H1 (cell line): ENCODE measurements around the gene GEN1. TPM values are rescaled to one million over a fixed set of nuclear protein-coding genes. Genes with fewer than 3 reads are reported as not detected.

Source experiments
- CTCF ChIA-PET: fragments of 300-600 bp; sonication (Branson Sonifier 250); formaldehyde crosslinking; loops from one replicate; lab custom pipeline; 2021; ENCODE audit not compliant: partially characterized antibody; lab: Charles Lee
- POLR2A ChIA-PET: fragments of 300-600 bp; sonication (Branson Sonifier 250); formaldehyde crosslinking; loops from one replicate; lab custom pipeline; 2021; ENCODE audit warnings: inconsistent platforms; ENCODE audit not compliant: partially characterized antibody; lab: Charles Lee
- DNase-seq, 2 experiments: peaks; one replicate each; pipeline versions ENCODE4 v3.0.0 to v3.0.0-alpha.2; 2010 to 2022; ENCODE audit warnings: low spot score in 2 of 2, low read depth in 1 of 2, mixed read lengths in 1 of 2
- FAIRE-seq: peaks from 2 replicates; lab custom pipeline; 2011; peaks lifted over from hg19 to GRCh38; lab: Jason Lieb, UNC
- H2AFZ ChIP-seq: 2 replicates; pipeline ENCODE4 v1.8.1; 2012; ENCODE audit warnings: low read length, inconsistent platforms
- H2AK5ac ChIP-seq: 2 replicates; pipeline ENCODE4 v1.6.1; 2013; ENCODE audit warnings: low read depth, low read length
- H2BK120ac ChIP-seq: replicated peaks from 2 replicates; pipeline ENCODE3; 2013; ENCODE audit warnings: low read depth, low read length, inconsistent platforms
- H2BK12ac ChIP-seq: 2 replicates; pipeline ENCODE4 v1.6.1; 2013; ENCODE audit warnings: low read depth, low read length
- H2BK15ac ChIP-seq: 2 replicates; pipeline ENCODE4 v1.6.1; 2013; ENCODE audit warnings: low read length
- H2BK20ac ChIP-seq: 2 replicates; pipeline ENCODE4 v1.6.1; 2013; ENCODE audit warnings: low read length
- H2BK5ac ChIP-seq: 2 replicates; pipeline ENCODE4 v1.6.1; 2013; ENCODE audit warnings: low read depth, low read length
- H3K14ac ChIP-seq: 2 replicates; pipeline ENCODE4 v1.6.1; 2013; ENCODE audit warnings: inconsistent platforms; ENCODE audit not compliant: insufficient read length
- H3K18ac ChIP-seq: 2 replicates; pipeline ENCODE4 v1.6.1; 2013; ENCODE audit warnings: low read length; ENCODE audit errors: extremely low read depth
- H3K23ac ChIP-seq: 2 replicates; pipeline ENCODE4 v1.6.1; 2013; ENCODE audit warnings: inconsistent platforms; ENCODE audit not compliant: insufficient read length
- H3K23me2 ChIP-seq: 2 replicates; pipeline ENCODE4 v1.6.1; 2013; ENCODE audit warnings: low read depth, low read length
- H3K27ac ChIP-seq: 2 replicates; pipeline ENCODE4 v1.6.1; 2011; ENCODE audit warnings: low read depth, low read length, inconsistent platforms
- H3K27me3 ChIP-seq, 4 experiments: replicated peaks in 1 of 4; 1 replicate in 1 of 4; 2 replicates in 3 of 4; pipeline versions ENCODE4 v1.6.1 to v1.8.1; 2011 to 2013; ENCODE audit warnings: low read length in 3 of 4, mild to moderate bottlenecking in 3 of 4, inconsistent platforms in 2 of 4, mixed read lengths in 2 of 4, moderate library complexity in 1 of 4; ENCODE audit not compliant: control insufficient read depth in 3 of 4, insufficient read depth in 3 of 4; ENCODE audit errors: extremely low read depth in 1 of 4
- H3K36me3 ChIP-seq, 4 experiments: 2 replicates each; pipeline versions ENCODE4 v1.6.1 to v1.8.1; 2011 to 2013; ENCODE audit warnings: mild to moderate bottlenecking in 4 of 4, low read length in 3 of 4, moderate library complexity in 2 of 4, control low read depth in 1 of 4, inconsistent platforms in 1 of 4; ENCODE audit not compliant: insufficient read depth in 4 of 4, control insufficient read depth in 2 of 4
- H3K4ac ChIP-seq: replicated peaks from 2 replicates; pipeline ENCODE3; 2013; ENCODE audit warnings: low read length, low read depth, mixed read lengths, inconsistent platforms; ENCODE audit not compliant: insufficient read length
- H3K4me1 ChIP-seq, 4 experiments: replicated peaks in 1 of 4; 1 replicate in 1 of 4; 2 replicates in 3 of 4; pipeline versions ENCODE4 v1.6.1 to v1.8.1; 2011 to 2013; ENCODE audit warnings: low read length in 3 of 4, inconsistent platforms in 2 of 4, mixed read lengths in 1 of 4; ENCODE audit not compliant: insufficient read depth in 4 of 4, control insufficient read depth in 3 of 4
- H3K4me2 ChIP-seq, 2 experiments: 2 replicates each; pipeline versions ENCODE4 v1.6.1 to v1.8.1; 2011 to 2013; ENCODE audit warnings: low read depth in 2 of 2, low read length in 2 of 2, control low read depth in 1 of 2, inconsistent platforms in 1 of 2, mild to moderate bottlenecking in 1 of 2; ENCODE audit not compliant: insufficient read depth in 1 of 2
- H3K4me3 ChIP-seq, 4 experiments: fragments of 200-600, 300-600 bp in 1 of 4; sonication (generic), shearing (Covaris generic), sonication (Bioruptor Twin) in 1 of 4; 2 replicates each; pipeline versions ENCODE4 v1.5.1 to v1.8.1; 2011 to 2016; ENCODE audit warnings: low read length in 4 of 4, low read depth in 3 of 4, control low read depth in 2 of 4, inconsistent platforms in 2 of 4, mild to moderate bottlenecking in 2 of 4, mixed read lengths in 1 of 4, moderate library complexity in 1 of 4; ENCODE audit not compliant: insufficient read depth in 2 of 4; ENCODE audit errors: extremely low read depth in 1 of 4
- H3K56ac ChIP-seq: replicated peaks from 2 replicates; pipeline ENCODE3; 2013; ENCODE audit warnings: low read depth, mild to moderate bottlenecking, mixed read lengths, low read length, inconsistent platforms; ENCODE audit not compliant: insufficient read length
- H3K79me1 ChIP-seq: 2 replicates; pipeline ENCODE4 v1.6.1; 2013; ENCODE audit warnings: low read depth, low read length, control low read depth
- H3K79me2 ChIP-seq, 2 experiments: 2 replicates each; pipeline versions ENCODE4 v1.6.1 to v1.8.1; 2012 to 2013; ENCODE audit warnings: low read length in 2 of 2, mild to moderate bottlenecking in 2 of 2, inconsistent platforms in 1 of 2; ENCODE audit not compliant: insufficient read depth in 2 of 2, control insufficient read depth in 1 of 2
- H3K9ac ChIP-seq, 4 experiments: replicated peaks in 1 of 4; 1 replicate in 1 of 4; 2 replicates in 3 of 4; pipeline versions ENCODE4 v1.6.1 to v1.8.1; 2011 to 2013; ENCODE audit warnings: low read depth in 3 of 4, low read length in 3 of 4, control low read depth in 2 of 4, mild to moderate bottlenecking in 2 of 4, moderate library complexity in 2 of 4, inconsistent platforms in 1 of 4; ENCODE audit errors: extremely low read depth in 1 of 4
- H3K9me3 ChIP-seq, 2 experiments: 2 replicates each; pipeline versions ENCODE4 v1.6.1 to v1.8.1; 2012 to 2013; ENCODE audit warnings: mild to moderate bottlenecking in 2 of 2, moderate library complexity in 2 of 2, control low read depth in 1 of 2, inconsistent platforms in 1 of 2, low read depth in 1 of 2, low read length in 1 of 2, mixed read lengths in 1 of 2; ENCODE audit not compliant: insufficient read depth in 2 of 2
- H4K20me1 ChIP-seq, 2 experiments: replicated peaks in 1 of 2; 2 replicates each; pipeline versions ENCODE3 to v1.8.1; 2011 to 2013; ENCODE audit warnings: inconsistent platforms in 2 of 2, low read length in 2 of 2, mild to moderate bottlenecking in 1 of 2; ENCODE audit not compliant: insufficient read depth in 2 of 2, control insufficient read depth in 1 of 2
- H4K5ac ChIP-seq: 2 replicates; pipeline ENCODE4 v1.6.1; 2013; ENCODE audit warnings: low read length, low read depth, mixed read lengths, inconsistent platforms; ENCODE audit not compliant: insufficient read length
- H4K8ac ChIP-seq: 2 replicates; pipeline ENCODE4 v1.8.0; 2013; ENCODE audit warnings: mild to moderate bottlenecking, moderate library complexity, low read length, inconsistent platforms; ENCODE audit not compliant: insufficient read depth; ENCODE audit errors: extremely low read depth
- H4K91ac ChIP-seq: replicated peaks from 2 replicates; pipeline ENCODE3; 2013; ENCODE audit warnings: low read length, mixed read lengths, inconsistent platforms; ENCODE audit not compliant: insufficient read length
- BCL11A ChIP-seq, 2 experiments: IDR thresholded peaks; one replicate each; pipeline ENCODE4 v1.6.1; 2011; ENCODE audit warnings: low read depth in 2 of 2, low read length in 2 of 2, mild to moderate bottlenecking in 2 of 2
- CBX8 ChIP-seq: fragments of 300-800, 300-1000 bp; sonication (generic); IDR thresholded peaks from 2 replicates; pipeline ENCODE4 v1.7.1; 2016; ENCODE audit warnings: low read depth, low read length, borderline replicate concordance
- CHD1 ChIP-seq: IDR thresholded peaks from 2 replicates; pipeline ENCODE4 v1.6.1; 2012; ENCODE audit warnings: low read depth, low read length, improper control_type of control experiment
- CREB1 ChIP-seq: IDR thresholded peaks from 2 replicates; pipeline ENCODE4 v1.6.1; 2012; ENCODE audit warnings: inconsistent platforms
- CTBP2 ChIP-seq: IDR thresholded peaks from 2 replicates; pipeline ENCODE4 v1.7.0; 2011; ENCODE audit warnings: borderline replicate concordance, mild to moderate bottlenecking, moderate library complexity, mixed read lengths, low read length; ENCODE audit not compliant: insufficient read depth, insufficient read length
- GTF2F1 ChIP-seq: IDR thresholded peaks from 2 replicates; pipeline ENCODE4 v1.6.1; 2012; ENCODE audit warnings: low read depth, low read length, improper control_type of control experiment, borderline replicate concordance
- HDAC6 ChIP-seq: IDR thresholded peaks from one replicate; pipeline ENCODE4 v1.7.1; 2012; ENCODE audit warnings: low read depth, mild to moderate bottlenecking, inconsistent platforms, low read length, moderate library complexity
- PHF8 ChIP-seq: fragments of 200-600 bp; sonication (generic); conservative IDR thresholded peaks from 2 replicates; pipeline ENCODE4 v1.7.1; 2012; ENCODE audit warnings: low read depth, mild to moderate bottlenecking, inconsistent platforms, low read length, moderate library complexity
- RFX5 ChIP-seq: IDR thresholded peaks from 2 replicates; pipeline ENCODE4 v1.6.1; 2011; ENCODE audit warnings: low read depth, low read length, improper control_type of control experiment, borderline replicate concordance
- RXRA ChIP-seq: IDR thresholded peaks from 2 replicates; pipeline ENCODE4 v1.6.1; 2011; ENCODE audit warnings: low read depth, mild to moderate bottlenecking, low read length, moderate library complexity; ENCODE audit not compliant: insufficient read depth
- SP1 ChIP-seq: IDR thresholded peaks from 2 replicates; pipeline ENCODE4 v1.6.1; 2011; ENCODE audit warnings: low read depth, low read length
- SP4 ChIP-seq: IDR thresholded peaks from 2 replicates; pipeline ENCODE4 v1.6.1; 2012; ENCODE audit warnings: low read length, inconsistent platforms
- SUZ12 ChIP-seq: fragments of 200-600 bp; sonication (generic); IDR thresholded peaks from 2 replicates; pipeline ENCODE4 v1.6.1; 2012; ENCODE audit warnings: mild to moderate bottlenecking, inconsistent platforms, low read length, moderate library complexity, mixed read lengths
- TCF12 ChIP-seq: IDR thresholded peaks from 2 replicates; pipeline ENCODE4 v1.6.1; 2011; ENCODE audit warnings: low read depth, mild to moderate bottlenecking, low read length
- WGBS, 2 experiments: shearing (Covaris generic) in 1 of 2; methylation state at CpG; one replicate each; pipeline versions ENCODE4 v1.1.6 to v1.1.7; 2013 to 2015; ENCODE audit warnings: low lambda C conversion rate in 2 of 2, mixed read lengths in 2 of 2, inconsistent platforms in 1 of 2, low coverage in 1 of 2, missing lambda C conversion rate in 1 of 2; ENCODE audit not compliant: insufficient replicate concordance in 2 of 2, insufficient coverage in 1 of 2, insufficient read length in 1 of 2; ENCODE audit errors: extremely low coverage in 1 of 2, missing lambda C conversion rate in 1 of 2; 5-methylcytosine and 5-hydroxymethylcytosine counted together
- polyA plus RNA-seq, 7 experiments: library from polyadenylated mRNA; depleted of rRNA in 3 of 7; stranded (reverse) in 5 of 7; unstranded in 2 of 7; fragments of >200 nt in 5 of 7; fragments of 200-250 nt in 2 of 7; gene quantifications; 1 replicate in 5 of 7; 2 replicates in 1 of 7; 4 replicates in 1 of 7; pipeline versions ENCODE4 v1.2.1 to v1.2.3, GENCODE V29; 2011 to 2013; ENCODE audit warnings: missing spikeins in 2 of 7, mixed read lengths in 2 of 7
- total RNA-seq: library from RNA; stranded (reverse); fragmentation: NEBNext Ultra II Directional; extraction: Animal tissue kit (Norgen Biotek cat#: 25700); gene quantifications from 2 replicates; pipeline ENCODE4 v1.2.1, GENCODE V29; 2021
- TF ChIP-seq, protein P1 (sequence below): IDR thresholded peaks from 2 replicates; pipeline ENCODE4 v1.6.1; 2012; ENCODE audit warnings: inconsistent platforms

GEN1 gene
- total and polyA plus RNA-seq, 2 of the 8 experiments (the other 6 are each of a cell fraction or from before 2014, with no cell fraction given): 6.9 to 19.2 TPM

DNA sequence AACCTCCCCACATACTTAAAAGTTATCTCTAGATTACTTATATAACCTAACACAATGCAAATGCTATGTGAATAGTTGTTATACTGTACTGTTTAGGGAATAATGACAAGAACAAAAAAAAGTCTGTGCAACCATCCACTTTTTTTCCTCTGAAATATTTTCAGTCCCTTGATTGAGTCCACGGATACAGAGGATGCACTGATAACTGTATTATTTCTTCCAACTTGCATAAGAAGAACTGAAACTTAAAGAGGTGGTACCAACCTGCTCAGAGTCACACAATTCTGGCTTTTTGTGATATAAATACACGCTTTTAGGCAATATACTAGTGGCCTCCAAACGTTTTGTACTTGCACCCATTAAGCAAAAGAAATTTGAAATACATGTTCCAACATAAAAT, 1.7 kb upstream of the GEN1 start:
- peak overlapping the region in 3 of 4 experiments; percentile 86 to 99 (median 95); a peak in 3 of 8 replicates for H3K4me3 ChIP-seq
- peaks cover 3% of the 10 kb centered on the region; the same call in 1 of the 2 replicates for H3K23me2 ChIP-seq
- H4K91ac ChIP-seq: no peak overlapping the region
- CTCF ChIA-PET: interaction anchor here (1.4 kb wide), 1 partner anchor 33 kb away, joined by 6 read pairs; no protein-coding TSS in a partner anchor
- H2BK15ac ChIP-seq: no peak overlapping the region
- H2AK5ac ChIP-seq: no peak overlapping the region
- WGBS, 2 experiments: 56% methylated on average over 3 of the region's 3 CpGs; no CpG with 5 or more reads in 1 of the 2 experiments
- H4K20me1 ChIP-seq: peaks cover 0 to 2% of the 10 kb centered on the region in 2 experiments
- no peak overlapping the region for H3K18ac ChIP-seq
- no peak overlapping the region for H2AFZ ChIP-seq
- H3K14ac ChIP-seq: no peak overlapping the region
- no peak overlapping the region for H4K8ac ChIP-seq
- POLR2A ChIA-PET: interaction anchor here (0.6 kb wide), 1 partner anchor 27 kb away, joined by 3 read pairs; no protein-coding TSS in a partner anchor
- H3K56ac ChIP-seq: no peak overlapping the region
- no peaks in the 10 kb centered on the region for H3K9me3 ChIP-seq
- 0 out of 2 replicates have a peak, but pooled peaks cover 2% of the 10 kb centered on the region for H3K79me1 ChIP-seq
- H3K4ac ChIP-seq: no peak overlapping the region
- no peak overlapping the region for H2BK20ac ChIP-seq
- FAIRE-seq: no peak
- no peak for DNase-seq
- no peak overlapping the region for H3K23ac ChIP-seq
- peaks cover 6 to 81% of the 10 kb centered on the region in 2 experiments; a peak in 3 of 4 replicates for H3K79me2 ChIP-seq
- no peak overlapping the region for H2BK12ac ChIP-seq
- no peak overlapping the region for H4K5ac ChIP-seq
- no peaks in the 10 kb centered on the region for H3K36me3 ChIP-seq
- no peak overlapping the region for H3K9ac ChIP-seq
- no peak overlapping the region for H3K27ac ChIP-seq
- no peak overlapping the region for H2BK5ac ChIP-seq
- peaks cover 0 to 19% (median 5%) of the 10 kb centered on the region in 4 experiments; a peak in 3 of 7 replicates for H3K4me1 ChIP-seq
- H3K4me2 ChIP-seq: peak overlapping the region; percentile 62 to 82; a peak in 3 of 4 replicates
- H3K27me3 ChIP-seq: no peaks in the 10 kb centered on the region
- no peak overlapping the region for H2BK120ac ChIP-seq
- no peak for TF ChIP-seq CTBP2
- no peak for TF ChIP-seq SUZ12
- TF ChIP-seq TCF12: no peak
- no peak for TF ChIP-seq SP4
- no peak for TF ChIP-seq RFX5
- no peak for TF ChIP-seq CHD1
- TF ChIP-seq GTF2F1: no peak
- TF ChIP-seq RXRA: no peak
- no peak for TF ChIP-seq PHF8
- no peak for TF ChIP-seq CREB1
- TF ChIP-seq, protein P1, sequence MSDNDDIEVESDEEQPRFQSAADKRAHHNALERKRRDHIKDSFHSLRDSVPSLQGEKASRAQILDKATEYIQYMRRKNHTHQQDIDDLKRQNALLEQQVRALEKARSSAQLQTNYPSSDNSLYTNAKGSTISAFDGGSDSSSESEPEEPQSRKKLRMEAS: no peak
- TF ChIP-seq CBX8: no peak
- TF ChIP-seq SP1: no peak
- TF ChIP-seq HDAC6: no peak
- TF ChIP-seq BCL11A (IDR thresholded peaks at IDR 0.05; ENCODE audit: low read depth in 2 of 2, low read length in 2 of 2): no peak
